ENCODE data around the gene MGAT5B. TPM values are rescaled to one million over a fixed set of nuclear protein-coding genes. Genes with fewer than 3 reads are reported as not detected.
"Not testable (repeated sequence)": the region's sequence is repeated elsewhere in the genome, so short reads cannot be mapped to it uniquely, and the experiment has no call there.

The MGAT5B gene
- total and polyA plus RNA-seq, 8 donors = 0.10 to 1.7 (median 0.32) TPM; not detected in 4

- Histone ChIP-seq H3K9me3 (no peaks in the 10 kb centered on the region), H3K4me3 (no peak overlapping the region), H3K36me3 (no peaks in the 10 kb centered on the region), H3K27me3 (peaks cover 4 to 64% (median 35%) of the 10 kb centered on the region in 3 donors), H3K4me1 (peaks cover 10 to 22% (median 15%) of the 10 kb centered on the region in 4 donors), H3K27ac (no peak overlapping the region)
- WGBS, 5 donors = 10 to 22% (median 16%) methylated on average over 3 of the region's 3 CpGs
- TF ChIP-seq CTCF (IDR thresholded peaks at IDR 0.05) (no peak), POLR2AphosphoS5 (IDR thresholded peaks at IDR 0.05) (no peak)
- no peak for DNase-seq
- intact Hi-C loops (cut with DNase I; ENCODE audit: low total_unique reads) = no loop called here
Observed at GRCh38 chr17:76840443-76840767, 27.8 kb upstream of the MGAT5B start.

DNA sequence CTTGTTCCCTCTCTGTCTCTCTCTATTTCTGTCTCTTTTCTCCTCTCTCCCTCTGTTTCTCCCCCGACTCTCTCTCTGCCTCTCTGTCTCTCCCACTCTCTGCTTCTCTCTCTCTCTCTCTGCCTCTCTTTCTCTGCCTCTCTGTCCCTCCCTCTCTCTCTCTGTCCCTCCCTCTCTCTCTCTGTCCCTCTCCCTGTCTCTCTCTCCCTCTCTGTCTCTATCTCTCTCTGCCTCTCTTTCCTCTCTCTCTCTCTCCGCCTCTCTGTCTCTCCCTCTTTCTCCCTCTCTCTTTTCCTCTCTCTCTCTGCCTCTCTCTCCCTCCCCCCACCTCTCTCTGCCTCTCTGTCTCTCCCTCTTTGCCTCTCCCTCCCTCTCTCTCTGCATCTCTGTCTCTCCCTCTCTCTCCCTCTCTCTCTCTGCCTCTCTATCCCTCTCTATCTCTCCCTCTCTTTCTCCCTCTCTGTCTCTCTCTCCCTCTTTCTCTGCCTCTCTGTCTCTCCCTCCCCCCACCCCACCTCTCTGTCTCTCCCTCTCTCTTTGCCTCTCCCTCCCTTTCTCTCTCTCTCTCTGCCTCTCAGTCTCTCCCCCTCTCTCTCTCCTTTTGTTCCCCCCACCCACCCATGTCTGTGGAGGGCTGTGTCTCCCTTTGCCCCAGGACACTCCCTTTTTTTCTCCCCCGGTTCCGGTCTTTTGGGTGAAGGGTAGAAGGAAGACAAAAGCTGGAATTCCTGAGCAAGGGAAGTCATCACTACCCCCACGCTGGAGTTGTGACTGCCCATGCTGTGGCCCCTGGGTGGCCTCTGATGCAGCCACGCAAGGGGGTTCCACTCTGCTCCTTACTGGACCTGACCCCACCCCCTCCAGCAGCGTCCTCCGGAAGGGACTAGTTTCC, 27.1 kb upstream of the MGAT5B start:
- WGBS, 5 donors = 9 to 12% (median 11%) methylated on average over 8 of the region's 8 CpGs

GRCh38 chr17:76841776-76842405, 26.3 kb upstream of the MGAT5B start:
- WGBS, 5 donors = 6 to 15% (median 9%) methylated on average over 9 to 10 of the region's 10 CpGs
- Histone ChIP-seq H3K27ac (no peak overlapping the region), H3K4me3 (no peak overlapping the region), H3K9me3 (no peaks in the 10 kb centered on the region), H3K36me3 (no peaks in the 10 kb centered on the region), H3K4me1 (peaks cover 10 to 27% (median 15%) of the 10 kb centered on the region in 4 donors), H3K27me3 (peaks cover 4 to 71% (median 35%) of the 10 kb centered on the region in 3 donors)
- intact Hi-C loops (cut with DNase I; ENCODE audit: low total_unique reads) = no loop called here
- no peak for TF ChIP-seq POLR2AphosphoS5 (IDR thresholded peaks at IDR 0.05)
- no peak for TF ChIP-seq EP300 (IDR thresholded peaks at IDR 0.05)
- no peak for TF ChIP-seq CTCF (IDR thresholded peaks at IDR 0.05)
- no peak for TF ChIP-seq POLR2A (IDR thresholded peaks at IDR 0.05)
- DNase-seq = peak in 1 of 2 donors; percentile 34

More for the DNA sequence above, 27.1 kb upstream of the MGAT5B start:
- DNase-seq = no peak
- H3K27me3 ChIP-seq = peaks cover 4 to 67% (median 35%) of the 10 kb centered on the region in 3 donors
- no peak for TF ChIP-seq POLR2A (IDR thresholded peaks at IDR 0.05)
- TF ChIP-seq POLR2AphosphoS5 (IDR thresholded peaks at IDR 0.05) = no peak
- TF ChIP-seq CTCF (IDR thresholded peaks at IDR 0.05) = no peak
- TF ChIP-seq EP300 (IDR thresholded peaks at IDR 0.05) = no peak
- H3K27ac ChIP-seq = no peak overlapping the region
- H3K36me3 ChIP-seq = no peaks in the 10 kb centered on the region
- no peak overlapping the region for H3K4me3 ChIP-seq
- intact Hi-C loops (cut with DNase I; ENCODE audit: low total_unique reads) = no loop called here
- no peaks in the 10 kb centered on the region for H3K9me3 ChIP-seq
- H3K4me1 ChIP-seq = peaks cover 10 to 27% (median 15%) of the 10 kb centered on the region in 4 donors

- H3K27ac ChIP-seq; H3K36me3 ChIP-seq; H3K9me3 ChIP-seq; H3K4me3 ChIP-seq; intact Hi-C loops (cut with DNase I; ENCODE audit: low total_unique reads); DNase-seq: not testable (repeated sequence)
- WGBS, 5 donors = 75 to 92% (median 88%) methylated on average over 6 of the region's 6 CpGs
- peaks cover 4 to 79% (median 35%) of the 10 kb centered on the region in 3 donors for H3K27me3 ChIP-seq
- peaks cover 10 to 27% (median 15%) of the 10 kb centered on the region in 4 donors for H3K4me1 ChIP-seq
Observed at GRCh38 chr17:76843068-76843467, 25.1 kb upstream of the MGAT5B start.

All from stomach (tissue), 9 donors.